HepG2 (cell line): ENCODE measurements around the gene SLC6A9.

Experiments used
- MIER3 ChIP-seq: IDR thresholded peaks from 2 replicates; pipeline ENCODE4 v1.6.1; 2016; ENCODE audit warnings: missing compliant biosample characterization, borderline replicate concordance
- ZBTB43 ChIP-seq: sonication (generic); formaldehyde crosslinking; conservative IDR thresholded peaks from 2 replicates; pipeline ENCODE4 v1.4.0; 2020; ENCODE audit warnings: missing genetic modification reagents

GRCh38 chr1:44034976-44035716, 3.9 kb upstream of the SLC6A9 start:
- TF ChIP-seq MIER3 (CRISPR knock-in tag), result no peak
- no peak for TF ChIP-seq ZBTB43 (CRISPR knock-in tag)
